ENCODE measurements around the gene RAD51B. TPM values are rescaled to one million over a fixed set of nuclear protein-coding genes. Genes with fewer than 3 reads are reported as not detected.

The RAD51B gene
- total and polyA plus RNA-seq, 2 of the 13 experiments (the other 11 are each of a cell fraction or from before 2014, with no cell fraction given), result 7.0 to 9.5 TPM

- Histone ChIP-seq H3K4me3 (replicated peaks in 1 of 3; ENCODE audit: insufficient read depth in 1 of 3, low read depth in 2 of 3, low read length in 3 of 3) (peak overlapping the region in 2 of 3 experiments; percentile 23 to 33; a peak in 2 of 6 replicates), H3K79me2 (ENCODE audit: insufficient read depth, low read length) (no peaks in the 10 kb centered on the region), H3K9ac (ENCODE audit: insufficient read depth, low read depth, low read length) (peak overlapping the region; percentile 28; the same call in 1 of the 2 replicates), H2AFZ (ENCODE audit: low read length) (no peak overlapping the region), H3K9me3 (ENCODE audit: low read length) (no peaks in the 10 kb centered on the region), H3K27me3 (ENCODE audit: control insufficient read depth in 1 of 2, insufficient read depth in 2 of 2, low read length in 2 of 2) (no peaks in the 10 kb centered on the region), H3K27ac (ENCODE audit: extremely low read length, insufficient read depth, low read length) (peak overlapping the region; percentile 43), H3K4me1 (ENCODE audit: insufficient read depth, low read length) (peaks cover 42% of the 10 kb centered on the region), H3K4me2 (ENCODE audit: low read depth, low read length) (peak overlapping the region; percentile 66), H4K20me1 (ENCODE audit: insufficient read depth, low read length) (no peaks in the 10 kb centered on the region), H3K36me3 (replicated peaks in 1 of 2; ENCODE audit: control insufficient read depth in 1 of 2, insufficient read depth in 2 of 2, low read length in 2 of 2) (no peaks in the 10 kb centered on the region)
- in situ Hi-C loops (cut with HindIII; ENCODE audit: extremely low pct_ligation_motif_present, low pct_unique_long_range_greater_than_20kb) (loop anchor here (10.0 to 25.0 kb wide), 2 partner anchors 304 to 722 kb away; no protein-coding TSS in a partner anchor), intact Hi-C loops (cut with micrococcal nuclease; ENCODE audit: unreplicated experiment) (loop anchor here (2.0 to 10.0 kb wide), 3 partner anchors 104 to 902 kb away; no protein-coding TSS in a partner anchor)
- 2% methylated on average over 4 of the region's 4 CpGs for WGBS (ENCODE audit: low lambda C conversion rate)
- no TSS peak for BruUV-seq (replicated peaks)
- DNase-seq (ENCODE audit: low spot score) (peak; percentile 27), FAIRE-seq (peak; percentile 32), ATAC-seq (peak; percentile 80)
- ChIA-PET POLR2A (no interaction called here), CTCF (ENCODE audit: low intra/inter-chr PET ratio, low total read pairs) (no interaction called here)
- no peak for TF ChIP-seq ZNF451 (CRISPR knock-in tag; IDR thresholded peaks at IDR 0.05)
- no peak for TF ChIP-seq PAX8 (CRISPR knock-in tag; IDR thresholded peaks at IDR 0.05; ENCODE audit: borderline replicate concordance)
- no peak for TF ChIP-seq MED13 (CRISPR knock-in tag; IDR thresholded peaks at IDR 0.05)
- no peak for TF ChIP-seq ZNF354B (CRISPR knock-in tag; IDR thresholded peaks at IDR 0.05)
Measured at GRCh38 chr14:67940486-67941455, 121.2 kb downstream of the RAD51B start.

GRCh38 chr14:67941456-67942018 lies 122.0 kb downstream of the RAD51B start:
- ChIA-PET CTCF (ENCODE audit: low intra/inter-chr PET ratio, low total read pairs) (no interaction called here), POLR2A (interaction anchor here (1.2 kb wide), 1 partner anchor 882 kb away, joined by 3 read pairs; no protein-coding TSS in a partner anchor)
- H3K36me3 ChIP-seq (replicated peaks in 1 of 2; ENCODE audit: control insufficient read depth in 1 of 2, insufficient read depth in 2 of 2, low read length in 2 of 2), result no peaks in the 10 kb centered on the region
- peak overlapping the region; percentile 66 for H3K4me2 ChIP-seq (ENCODE audit: low read depth, low read length)
- H3K4me1 ChIP-seq (ENCODE audit: insufficient read depth, low read length), result peaks cover 42% of the 10 kb centered on the region
- ATAC-seq (peak; percentile 79), DNase-seq (ENCODE audit: low spot score) (peak; percentile 26), FAIRE-seq (peak; percentile 26)
- H3K27me3 ChIP-seq (ENCODE audit: control insufficient read depth in 1 of 2, insufficient read depth in 2 of 2, low read length in 2 of 2), result no peaks in the 10 kb centered on the region
- BruUV-seq (replicated peaks), result no TSS peak
- H3K4me3 ChIP-seq (replicated peaks in 1 of 3; ENCODE audit: insufficient read depth in 1 of 3, low read depth in 2 of 3, low read length in 3 of 3), result peak overlapping the region in 2 of 3 experiments; percentile 23 to 33; a peak in 2 of 6 replicates
- no peaks in the 10 kb centered on the region for H3K79me2 ChIP-seq (ENCODE audit: insufficient read depth, low read length)
- intact Hi-C loops (cut with micrococcal nuclease; ENCODE audit: unreplicated experiment) (loop anchor here (1.0 to 10.0 kb wide), 4 partner anchors 105 to 901 kb away; no protein-coding TSS in a partner anchor), in situ Hi-C loops (cut with HindIII; ENCODE audit: extremely low pct_ligation_motif_present, low pct_unique_long_range_greater_than_20kb) (loop anchor here (10.0 to 25.0 kb wide), 2 partner anchors 303 to 721 kb away; no protein-coding TSS in a partner anchor)
- H4K20me1 ChIP-seq (ENCODE audit: insufficient read depth, low read length), result no peaks in the 10 kb centered on the region
- peak overlapping the region; percentile 17; the same call in 1 of the 2 replicates for H3K9ac ChIP-seq (ENCODE audit: insufficient read depth, low read depth, low read length)
- peak overlapping the region; percentile 21 for H2AFZ ChIP-seq (ENCODE audit: low read length)
- no peaks in the 10 kb centered on the region for H3K9me3 ChIP-seq (ENCODE audit: low read length)
- peak overlapping the region; percentile 43 for H3K27ac ChIP-seq (ENCODE audit: extremely low read length, insufficient read depth, low read length)
- WGBS (ENCODE audit: low lambda C conversion rate), result 9% methylated on average over 1 of the region's 1 CpG
- no peak for TF ChIP-seq ZXDC (CRISPR knock-in tag; IDR thresholded peaks at IDR 0.05)
- TF ChIP-seq FOXC1 (CRISPR knock-in tag; IDR thresholded peaks at IDR 0.05; ENCODE audit: borderline replicate concordance), result no peak
- no peak for TF ChIP-seq ZNF124 (CRISPR knock-in tag; IDR thresholded peaks at IDR 0.05)
- TF ChIP-seq ZNF260 (CRISPR knock-in tag; IDR thresholded peaks at IDR 0.05; ENCODE audit: borderline replicate concordance, low read depth), result no peak
- no peak for TF ChIP-seq PCBP1 (IDR thresholded peaks at IDR 0.05; ENCODE audit: borderline replicate concordance, low read depth, low read length)
- TF ChIP-seq SMAD9 (CRISPR knock-in tag; IDR thresholded peaks at IDR 0.05), result no peak
- no peak for TF ChIP-seq BATF2 (CRISPR knock-in tag; IDR thresholded peaks at IDR 0.05)
- TF ChIP-seq MTA3 (CRISPR knock-in tag; IDR thresholded peaks at IDR 0.05), result no peak

All from HepG2 (cell line).